GM12872 (cell line): ENCODE measurements around the gene KRI1.

ENCODE experiments used
- CTCF ChIP-seq: IDR thresholded peaks from 3 replicates; pipeline ENCODE4 v1.5.1; 2011; ENCODE audit warnings: low read depth, mild to moderate bottlenecking, low read length, moderate library complexity; ENCODE audit not compliant: insufficient read depth

The KRI1 gene

GRCh38 chr19:10560154-10560553 is 5.7 kb downstream of the KRI1 start:
- TF ChIP-seq CTCF: no peak

GRCh38 chr19:10557603-10558197 is 8.1 kb downstream of the KRI1 start:
- no peak for TF ChIP-seq CTCF

GRCh38 chr19:10555610-10555973 is 10.2 kb downstream of the KRI1 start:
- TF ChIP-seq CTCF: no peak

GRCh38 chr19:10554760-10555609 is 10.8 kb downstream of the KRI1 start:
- no peak for TF ChIP-seq CTCF

- no peak for TF ChIP-seq CTCF
Measured at GRCh38 chr19:10553943-10554381, 11.8 kb downstream of the KRI1 start.

GRCh38 chr19:10553087-10553667 is 12.6 kb downstream of the KRI1 start:
- TF ChIP-seq CTCF: no peak

- TF ChIP-seq CTCF: no peak
Measured at GRCh38 chr19:10552510-10553053, 13.2 kb downstream of the KRI1 start.
